H1 (cell line): ENCODE results near the gene BCL6B. TPM values are rescaled to one million over a fixed set of nuclear protein-coding genes. Genes with fewer than 3 reads are reported as not detected.

ENCODE experiments used
- CTCF ChIA-PET: fragments of 300-600 bp; sonication (Branson Sonifier 250); formaldehyde crosslinking; loops from one replicate; lab custom pipeline; 2021; ENCODE audit not compliant: partially characterized antibody; lab: Charles Lee
- POLR2A ChIA-PET: fragments of 300-600 bp; sonication (Branson Sonifier 250); formaldehyde crosslinking; loops from one replicate; lab custom pipeline; 2021; ENCODE audit warnings: inconsistent platforms; ENCODE audit not compliant: partially characterized antibody; lab: Charles Lee
- DNase-seq, 2 experiments: peaks; one replicate each; pipeline versions ENCODE4 v3.0.0 to v3.0.0-alpha.2; 2010 to 2022; ENCODE audit warnings: low spot score in 2 of 2, low read depth in 1 of 2, mixed read lengths in 1 of 2
- FAIRE-seq: peaks from 2 replicates; lab custom pipeline; 2011; peaks lifted over from hg19 to GRCh38; lab: Jason Lieb, UNC
- H2AFZ ChIP-seq: 2 replicates; pipeline ENCODE4 v1.8.1; 2012; ENCODE audit warnings: low read length, inconsistent platforms
- H2AK5ac ChIP-seq: 2 replicates; pipeline ENCODE4 v1.6.1; 2013; ENCODE audit warnings: low read depth, low read length
- H2BK120ac ChIP-seq: replicated peaks from 2 replicates; pipeline ENCODE3; 2013; ENCODE audit warnings: low read depth, low read length, inconsistent platforms
- H2BK12ac ChIP-seq: 2 replicates; pipeline ENCODE4 v1.6.1; 2013; ENCODE audit warnings: low read depth, low read length
- H2BK15ac ChIP-seq: 2 replicates; pipeline ENCODE4 v1.6.1; 2013; ENCODE audit warnings: low read length
- H2BK20ac ChIP-seq: 2 replicates; pipeline ENCODE4 v1.6.1; 2013; ENCODE audit warnings: low read length
- H2BK5ac ChIP-seq: 2 replicates; pipeline ENCODE4 v1.6.1; 2013; ENCODE audit warnings: low read depth, low read length
- H3K14ac ChIP-seq: 2 replicates; pipeline ENCODE4 v1.6.1; 2013; ENCODE audit warnings: inconsistent platforms; ENCODE audit not compliant: insufficient read length
- H3K18ac ChIP-seq: 2 replicates; pipeline ENCODE4 v1.6.1; 2013; ENCODE audit warnings: low read length; ENCODE audit errors: extremely low read depth
- H3K23ac ChIP-seq: 2 replicates; pipeline ENCODE4 v1.6.1; 2013; ENCODE audit warnings: inconsistent platforms; ENCODE audit not compliant: insufficient read length
- H3K23me2 ChIP-seq: 2 replicates; pipeline ENCODE4 v1.6.1; 2013; ENCODE audit warnings: low read depth, low read length
- H3K27ac ChIP-seq: 2 replicates; pipeline ENCODE4 v1.6.1; 2011; ENCODE audit warnings: low read depth, low read length, inconsistent platforms
- H3K27me3 ChIP-seq, 4 experiments: replicated peaks in 1 of 4; 1 replicate in 1 of 4; 2 replicates in 3 of 4; pipeline versions ENCODE4 v1.6.1 to v1.8.1; 2011 to 2013; ENCODE audit warnings: low read length in 3 of 4, mild to moderate bottlenecking in 3 of 4, inconsistent platforms in 2 of 4, mixed read lengths in 2 of 4, moderate library complexity in 1 of 4; ENCODE audit not compliant: control insufficient read depth in 3 of 4, insufficient read depth in 3 of 4; ENCODE audit errors: extremely low read depth in 1 of 4
- H3K36me3 ChIP-seq, 4 experiments: 2 replicates each; pipeline versions ENCODE4 v1.6.1 to v1.8.1; 2011 to 2013; ENCODE audit warnings: mild to moderate bottlenecking in 4 of 4, low read length in 3 of 4, moderate library complexity in 2 of 4, control low read depth in 1 of 4, inconsistent platforms in 1 of 4; ENCODE audit not compliant: insufficient read depth in 4 of 4, control insufficient read depth in 2 of 4
- H3K4ac ChIP-seq: replicated peaks from 2 replicates; pipeline ENCODE3; 2013; ENCODE audit warnings: low read length, low read depth, mixed read lengths, inconsistent platforms; ENCODE audit not compliant: insufficient read length
- H3K4me1 ChIP-seq, 4 experiments: replicated peaks in 1 of 4; 1 replicate in 1 of 4; 2 replicates in 3 of 4; pipeline versions ENCODE4 v1.6.1 to v1.8.1; 2011 to 2013; ENCODE audit warnings: low read length in 3 of 4, inconsistent platforms in 2 of 4, mixed read lengths in 1 of 4; ENCODE audit not compliant: insufficient read depth in 4 of 4, control insufficient read depth in 3 of 4
- H3K4me2 ChIP-seq, 2 experiments: 2 replicates each; pipeline versions ENCODE4 v1.6.1 to v1.8.1; 2011 to 2013; ENCODE audit warnings: low read depth in 2 of 2, low read length in 2 of 2, control low read depth in 1 of 2, inconsistent platforms in 1 of 2, mild to moderate bottlenecking in 1 of 2; ENCODE audit not compliant: insufficient read depth in 1 of 2
- H3K4me3 ChIP-seq, 4 experiments: fragments of 200-600, 300-600 bp in 1 of 4; sonication (generic), shearing (Covaris generic), sonication (Bioruptor Twin) in 1 of 4; 2 replicates each; pipeline versions ENCODE4 v1.5.1 to v1.8.1; 2011 to 2016; ENCODE audit warnings: low read length in 4 of 4, low read depth in 3 of 4, control low read depth in 2 of 4, inconsistent platforms in 2 of 4, mild to moderate bottlenecking in 2 of 4, mixed read lengths in 1 of 4, moderate library complexity in 1 of 4; ENCODE audit not compliant: insufficient read depth in 2 of 4; ENCODE audit errors: extremely low read depth in 1 of 4
- H3K56ac ChIP-seq: replicated peaks from 2 replicates; pipeline ENCODE3; 2013; ENCODE audit warnings: low read depth, mild to moderate bottlenecking, mixed read lengths, low read length, inconsistent platforms; ENCODE audit not compliant: insufficient read length
- H3K79me1 ChIP-seq: 2 replicates; pipeline ENCODE4 v1.6.1; 2013; ENCODE audit warnings: low read depth, low read length, control low read depth
- H3K79me2 ChIP-seq, 2 experiments: 2 replicates each; pipeline versions ENCODE4 v1.6.1 to v1.8.1; 2012 to 2013; ENCODE audit warnings: low read length in 2 of 2, mild to moderate bottlenecking in 2 of 2, inconsistent platforms in 1 of 2; ENCODE audit not compliant: insufficient read depth in 2 of 2, control insufficient read depth in 1 of 2
- H3K9ac ChIP-seq, 4 experiments: replicated peaks in 1 of 4; 1 replicate in 1 of 4; 2 replicates in 3 of 4; pipeline versions ENCODE4 v1.6.1 to v1.8.1; 2011 to 2013; ENCODE audit warnings: low read depth in 3 of 4, low read length in 3 of 4, control low read depth in 2 of 4, mild to moderate bottlenecking in 2 of 4, moderate library complexity in 2 of 4, inconsistent platforms in 1 of 4; ENCODE audit errors: extremely low read depth in 1 of 4
- H3K9me3 ChIP-seq, 2 experiments: 2 replicates each; pipeline versions ENCODE4 v1.6.1 to v1.8.1; 2012 to 2013; ENCODE audit warnings: mild to moderate bottlenecking in 2 of 2, moderate library complexity in 2 of 2, control low read depth in 1 of 2, inconsistent platforms in 1 of 2, low read depth in 1 of 2, low read length in 1 of 2, mixed read lengths in 1 of 2; ENCODE audit not compliant: insufficient read depth in 2 of 2
- H4K20me1 ChIP-seq, 2 experiments: replicated peaks in 1 of 2; 2 replicates each; pipeline versions ENCODE3 to v1.8.1; 2011 to 2013; ENCODE audit warnings: inconsistent platforms in 2 of 2, low read length in 2 of 2, mild to moderate bottlenecking in 1 of 2; ENCODE audit not compliant: insufficient read depth in 2 of 2, control insufficient read depth in 1 of 2
- H4K5ac ChIP-seq: 2 replicates; pipeline ENCODE4 v1.6.1; 2013; ENCODE audit warnings: low read length, low read depth, mixed read lengths, inconsistent platforms; ENCODE audit not compliant: insufficient read length
- H4K8ac ChIP-seq: 2 replicates; pipeline ENCODE4 v1.8.0; 2013; ENCODE audit warnings: mild to moderate bottlenecking, moderate library complexity, low read length, inconsistent platforms; ENCODE audit not compliant: insufficient read depth; ENCODE audit errors: extremely low read depth
- H4K91ac ChIP-seq: replicated peaks from 2 replicates; pipeline ENCODE3; 2013; ENCODE audit warnings: low read length, mixed read lengths, inconsistent platforms; ENCODE audit not compliant: insufficient read length
- EZH2 ChIP-seq: fragments of 200-600 bp; sonication (generic); IDR thresholded peaks from 2 replicates; pipeline ENCODE4 v1.7.1; 2012; ENCODE audit warnings: low read depth, mild to moderate bottlenecking, moderate library complexity, low read length, inconsistent platforms; ENCODE audit not compliant: severe bottlenecking
- FOSL1 ChIP-seq: IDR thresholded peaks from 2 replicates; pipeline ENCODE4 v1.6.1; 2011; ENCODE audit warnings: mild to moderate bottlenecking, low read depth, low read length, moderate library complexity; ENCODE audit not compliant: insufficient read depth
- JUND ChIP-seq: IDR thresholded peaks from 2 replicates; pipeline ENCODE4 v1.6.1; 2011; ENCODE audit warnings: mild to moderate bottlenecking, improper control_type of control experiment, low read length
- TAF1 ChIP-seq: IDR thresholded peaks from 2 replicates; pipeline ENCODE4 v1.6.1; 2011; ENCODE audit warnings: mild to moderate bottlenecking, low read depth, low read length
- YY1 ChIP-seq: IDR thresholded peaks from 2 replicates; pipeline ENCODE4 v1.6.1; 2011; ENCODE audit warnings: low read depth, mild to moderate bottlenecking, low read length
- WGBS, 2 experiments: shearing (Covaris generic) in 1 of 2; methylation state at CpG; one replicate each; pipeline versions ENCODE4 v1.1.6 to v1.1.7; 2013 to 2015; ENCODE audit warnings: low lambda C conversion rate in 2 of 2, mixed read lengths in 2 of 2, inconsistent platforms in 1 of 2, low coverage in 1 of 2, missing lambda C conversion rate in 1 of 2; ENCODE audit not compliant: insufficient replicate concordance in 2 of 2, insufficient coverage in 1 of 2, insufficient read length in 1 of 2; ENCODE audit errors: extremely low coverage in 1 of 2, missing lambda C conversion rate in 1 of 2; 5-methylcytosine and 5-hydroxymethylcytosine counted together
- polyA plus RNA-seq, 7 experiments: library from polyadenylated mRNA; depleted of rRNA in 3 of 7; stranded (reverse) in 5 of 7; unstranded in 2 of 7; fragments of >200 nt in 5 of 7; fragments of 200-250 nt in 2 of 7; gene quantifications; 1 replicate in 5 of 7; 2 replicates in 1 of 7; 4 replicates in 1 of 7; pipeline versions ENCODE4 v1.2.1 to v1.2.3, GENCODE V29; 2011 to 2013; ENCODE audit warnings: missing spikeins in 2 of 7, mixed read lengths in 2 of 7
- total RNA-seq: library from RNA; stranded (reverse); fragmentation: NEBNext Ultra II Directional; extraction: Animal tissue kit (Norgen Biotek cat#: 25700); gene quantifications from 2 replicates; pipeline ENCODE4 v1.2.1, GENCODE V29; 2021

BCL6B gene
- total and polyA plus RNA-seq, 2 of the 8 experiments (the other 6 are each of a cell fraction or from before 2014, with no cell fraction given): 6.6 to 8.7 TPM

GRCh38 chr17:7048968-7049367 lies 26.1 kb downstream of the BCL6B start:
- no peaks in the 10 kb centered on the region for H3K9me3 ChIP-seq
- 86% methylated on average over 6 of the region's 6 CpGs; no CpG with 5 or more reads in 1 of the 2 experiments for WGBS, 2 experiments
- DNase-seq: no peak
- no peak overlapping the region for H2BK12ac ChIP-seq
- no peak overlapping the region for H2BK15ac ChIP-seq
- no peak overlapping the region for H3K4me3 ChIP-seq
- peaks cover 0 to 9% (median 3%) of the 10 kb centered on the region in 4 experiments; a peak in 5 of 7 replicates for H3K4me1 ChIP-seq
- no peak overlapping the region for H3K14ac ChIP-seq
- no peak overlapping the region for H2AFZ ChIP-seq
- H4K20me1 ChIP-seq: peaks cover 0 to 4% of the 10 kb centered on the region in 2 experiments
- H3K79me1 ChIP-seq: no peaks in the 10 kb centered on the region
- H3K18ac ChIP-seq: no peak overlapping the region
- H3K56ac ChIP-seq: no peak overlapping the region
- CTCF ChIA-PET: interaction anchor here (1.0 to 17.5 kb wide), 11 partner anchors 22 to 144 kb away, joined by 3 to 434 read pairs (median 4); partner anchors contain the start of gene ASGR1
- H3K23ac ChIP-seq: no peak overlapping the region
- no peaks in the 10 kb centered on the region for H3K36me3 ChIP-seq
- no peak overlapping the region for H3K4ac ChIP-seq
- peaks cover 10% of the 10 kb centered on the region; the same call in 1 of the 2 replicates for H3K23me2 ChIP-seq
- no peak overlapping the region for H3K4me2 ChIP-seq
- H2BK120ac ChIP-seq: no peak overlapping the region
- H4K5ac ChIP-seq: no peak overlapping the region
- no peak overlapping the region for H2BK20ac ChIP-seq
- no peak overlapping the region for H2BK5ac ChIP-seq
- POLR2A ChIA-PET: no interaction called here
- no peaks in the 10 kb centered on the region for H3K79me2 ChIP-seq
- no peak overlapping the region for H4K8ac ChIP-seq
- H3K9ac ChIP-seq: no peak overlapping the region
- peaks cover 1 to 13% (median 10%) of the 10 kb centered on the region in 4 experiments for H3K27me3 ChIP-seq
- H4K91ac ChIP-seq: no peak overlapping the region
- no peak overlapping the region for H3K27ac ChIP-seq
- H2AK5ac ChIP-seq: no peak overlapping the region
- FAIRE-seq: no peak
- TF ChIP-seq YY1 (no peak), EZH2 (no peak), JUND (no peak), TAF1 (no peak), FOSL1 (no peak)
